Fibroblast of the aortic adventitia (primary cell): ENCODE measurements around the gene CACNA1D. TPM values are rescaled to one million over a fixed set of nuclear protein-coding genes. Genes with fewer than 3 reads are reported as not detected.

ENCODE experiments used
- DNase-seq: peaks from one replicate; pipeline ENCODE4 v3.0.0-alpha.2; 2010; ENCODE audit warnings: low read depth
- H3K4me3 ChIP-seq: 2 replicates; pipeline ENCODE4 v1.5.1; 2011; ENCODE audit warnings: low read depth, mild to moderate bottlenecking, control low read depth, low read length, moderate library complexity
- CTCF ChIP-seq: IDR thresholded peaks from 2 replicates; pipeline ENCODE4 v1.5.1; 2011; ENCODE audit warnings: mild to moderate bottlenecking, low read length, control low read depth, inconsistent platforms; ENCODE audit not compliant: insufficient read depth
- total RNA-seq: library from RNA; depleted of rRNA; stranded (reverse); fragments of >200 nt; gene quantifications from 2 replicates; pipeline ENCODE4 v1.2.3, GENCODE V29; 2012; ENCODE audit warnings: low replicate concordance

The CACNA1D gene
- total RNA-seq, 1 donor: 1.9 TPM

- DNase-seq: no peak
- no peak overlapping the region for H3K4me3 ChIP-seq
- TF ChIP-seq CTCF: no peak
Observed at GRCh38 chr3:53478166-53478830, 16.1 kb upstream of the CACNA1D start.

- no peak overlapping the region for H3K4me3 ChIP-seq
- TF ChIP-seq CTCF: no peak
- DNase-seq: no peak
Observed at GRCh38 chr3:53478921-53479664, 15.3 kb upstream of the CACNA1D start.

GRCh38 chr3:53482227-53482626 is 12.2 kb upstream of the CACNA1D start:
- no peak for DNase-seq
- H3K4me3 ChIP-seq: no peak overlapping the region
- no peak for TF ChIP-seq CTCF

- no peak for DNase-seq
- no peak for TF ChIP-seq CTCF
- H3K4me3 ChIP-seq: no peak overlapping the region
Observed at GRCh38 chr3:53483821-53484220, 10.6 kb upstream of the CACNA1D start.

GRCh38 chr3:53484984-53485383 is 9.4 kb upstream of the CACNA1D start:
- no peak for DNase-seq
- no peak for TF ChIP-seq CTCF
- H3K4me3 ChIP-seq: no peak overlapping the region

GRCh38 chr3:53485675-53486403 is 8.6 kb upstream of the CACNA1D start:
- TF ChIP-seq CTCF: no peak
- no peak for DNase-seq
- no peak overlapping the region for H3K4me3 ChIP-seq
